GM12875 (cell line): ENCODE measurements around the gene MXRA7.

Experiments used
- H3K4me3 ChIP-seq: one replicate; pipeline ENCODE4 v1.5.1; 2011; ENCODE audit warnings: low read depth, low read length, control low read depth
- CTCF ChIP-seq: IDR thresholded peaks from 2 replicates; pipeline ENCODE4 v1.5.1; 2011; ENCODE audit warnings: low read depth, mild to moderate bottlenecking, control low read depth, inconsistent platforms, low read length, moderate library complexity, borderline replicate concordance; ENCODE audit not compliant: insufficient read depth

Gene MXRA7

GRCh38 chr17:76686538-76687297, 24.0 kb downstream of the MXRA7 start:
- no peak for TF ChIP-seq CTCF
- H3K4me3 ChIP-seq, result no peak overlapping the region

DNA sequence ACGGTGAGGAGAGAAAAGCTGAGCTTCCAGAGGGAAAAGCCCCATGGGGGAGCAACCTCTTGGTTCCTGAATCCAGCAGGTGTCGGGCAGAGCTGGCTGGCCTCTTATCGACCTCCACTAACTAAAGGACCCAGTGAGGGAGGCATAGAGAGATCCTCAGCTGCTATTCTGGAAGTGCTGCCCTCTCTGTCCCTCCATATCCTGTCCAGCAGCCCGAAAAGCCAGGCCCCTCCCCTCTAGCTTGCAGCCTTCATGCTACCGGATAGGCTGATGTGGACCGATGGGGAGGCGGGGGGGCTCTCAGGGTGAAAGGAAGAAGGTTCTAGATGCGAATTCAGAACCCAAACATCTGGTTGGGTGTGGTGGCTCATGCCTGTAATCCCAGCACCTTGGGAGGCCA, 24.9 kb downstream of the MXRA7 start:
- TF ChIP-seq CTCF, result no peak
- H3K4me3 ChIP-seq, result no peak overlapping the region

- no peak for TF ChIP-seq CTCF
- no peak overlapping the region for H3K4me3 ChIP-seq
Measured at GRCh38 chr17:76685366-76685765, 25.4 kb downstream of the MXRA7 start.

- no peak for TF ChIP-seq CTCF
- no peak overlapping the region for H3K4me3 ChIP-seq
Measured at GRCh38 chr17:76684756-76685155, 26.0 kb downstream of the MXRA7 start.

GRCh38 chr17:76683921-76684745, 26.6 kb downstream of the MXRA7 start:
- TF ChIP-seq CTCF, result no peak
- H3K4me3 ChIP-seq, result no peak overlapping the region

- no peak overlapping the region for H3K4me3 ChIP-seq
Measured at GRCh38 chr17:76683011-76683755, 27.6 kb downstream of the MXRA7 start.

More at GRCh38 chr17:76683011-76683755, 27.6 kb downstream of the MXRA7 start:
- peak; percentile 22; the same call in 1 of the 2 replicates for TF ChIP-seq CTCF
